GM18517 (cell line): ENCODE data around the gene MST1R.
"Not testable (repeated sequence)": the region's sequence is repeated elsewhere in the genome, so short reads cannot be mapped to it uniquely, and the experiment has no call there.

Experiments used
- ATAC-seq: cut with Tn5 transposase; IDR thresholded peaks from one replicate; pipeline ENCODE4 v1.9.1; 2021; ENCODE audit warnings: mild to moderate bottlenecking, moderate library complexity; ENCODE audit not compliant: unreplicated experiment

Gene MST1R

GRCh38 chr3:49903451-49904424 is at the start of gene MST1R:
Gene MST1R, minus strand, starts transcription at chr3:49903873. Its CDS starts 264 bp downstream, at chr3:49903609.
- ATAC-seq = no peak

GRCh38 chr3:49952924-49953323 is 49.3 kb upstream of the MST1R start:
- no peak for ATAC-seq

GRCh38 chr3:49942651-49943050 is 39.0 kb upstream of the MST1R start:
- ATAC-seq = no peak

- ATAC-seq = no peak
These were observed 37.1 kb upstream of the MST1R start for GRCh38 chr3:49940667-49941249.

- ATAC-seq = peak; percentile 80
These were observed 36.4 kb upstream of the MST1R start, which contains the start of gene RBM6 for GRCh38 chr3:49939858-49940666. Gene RBM6, plus strand, starts transcription at chr3:49940150. Its CDS starts 22,492 bp downstream, at chr3:49962642.

GRCh38 chr3:49937090-49937489 is 33.4 kb upstream of the MST1R start:
- no peak for ATAC-seq

GRCh38 chr3:49932281-49932680 is 28.6 kb upstream of the MST1R start:
- ATAC-seq = not testable (repeated sequence)

- ATAC-seq = no peak
These were observed 27.2 kb upstream of the MST1R start for GRCh38 chr3:49930922-49931321.

GRCh38 chr3:49930168-49930690 is 26.6 kb upstream of the MST1R start:
- ATAC-seq = no peak

- ATAC-seq = peak; percentile 82
These were observed 25.9 kb upstream of the MST1R start, which contains the start of gene MON1A for GRCh38 chr3:49929291-49930167. Gene MON1A, minus strand, starts transcription at chr3:49929811. Its CDS starts 16,465 bp downstream, at chr3:49913346.

- ATAC-seq = no peak
These were observed 24.9 kb upstream of the MST1R start for GRCh38 chr3:49928481-49929017.

- ATAC-seq = no peak
These were observed 24.1 kb upstream of the MST1R start for GRCh38 chr3:49927798-49928197.

- ATAC-seq = no peak
These were observed 22.6 kb upstream of the MST1R start for GRCh38 chr3:49926117-49926728.

GRCh38 chr3:49925485-49925884 is 21.8 kb upstream of the MST1R start:
- ATAC-seq = no peak

- ATAC-seq = no peak
These were observed 21.0 kb upstream of the MST1R start for GRCh38 chr3:49924683-49925082.

GRCh38 chr3:49917806-49918590 is 14.3 kb upstream of the MST1R start:
- not testable (repeated sequence) for ATAC-seq

- ATAC-seq = no peak
These were observed 13.0 kb upstream of the MST1R start for GRCh38 chr3:49916686-49917085.

- no peak for ATAC-seq
These were observed 11.2 kb upstream of the MST1R start for GRCh38 chr3:49914906-49915305.
